Vagina (tissue), 2 donors: ENCODE data around the gene MPLKIP.

Experiments
- POLR2A ChIP-seq, 2 donors: fragments of 450-650 bp; IDR thresholded peaks; one replicate each; pipeline ENCODE4 v1.6.1; 2017; ENCODE audit warnings: antibody characterized with exemption in 2 of 2, mild to moderate bottlenecking in 2 of 2, moderate library complexity in 2 of 2
- TF ChIP-seq, protein P1 (sequence below), 3 experiments: fragments of 450-650 bp in 2 of 3; fragments of 200-600 bp in 1 of 3; sonication (generic) in 1 of 3; IDR thresholded peaks; one replicate each; pipeline ENCODE4 v1.5.1; 2017 to 2019; ENCODE audit warnings: antibody characterized with exemption in 3 of 3, mild to moderate bottlenecking in 2 of 3, moderate library complexity in 2 of 3

DNA sequence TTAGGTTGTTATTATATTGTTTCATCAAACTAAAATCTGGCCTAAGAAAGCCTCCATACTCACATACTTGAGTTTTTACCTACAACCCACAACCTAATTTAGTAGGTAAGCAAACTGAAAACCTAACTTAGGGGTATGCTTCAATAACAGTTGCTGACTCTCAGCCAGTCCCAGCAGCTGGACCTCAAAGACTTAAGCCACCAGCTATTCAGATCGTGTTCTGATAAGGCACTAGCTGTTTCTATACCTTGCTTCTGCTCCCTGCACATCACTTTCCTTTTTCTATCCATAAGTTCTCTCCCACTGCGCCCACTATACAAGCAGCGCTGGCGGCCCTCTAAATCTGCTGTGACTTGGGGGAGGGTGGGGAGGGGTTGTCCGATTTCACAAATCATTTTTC is 42.6 kb upstream of the MPLKIP start:
- TF ChIP-seq, protein P1, sequence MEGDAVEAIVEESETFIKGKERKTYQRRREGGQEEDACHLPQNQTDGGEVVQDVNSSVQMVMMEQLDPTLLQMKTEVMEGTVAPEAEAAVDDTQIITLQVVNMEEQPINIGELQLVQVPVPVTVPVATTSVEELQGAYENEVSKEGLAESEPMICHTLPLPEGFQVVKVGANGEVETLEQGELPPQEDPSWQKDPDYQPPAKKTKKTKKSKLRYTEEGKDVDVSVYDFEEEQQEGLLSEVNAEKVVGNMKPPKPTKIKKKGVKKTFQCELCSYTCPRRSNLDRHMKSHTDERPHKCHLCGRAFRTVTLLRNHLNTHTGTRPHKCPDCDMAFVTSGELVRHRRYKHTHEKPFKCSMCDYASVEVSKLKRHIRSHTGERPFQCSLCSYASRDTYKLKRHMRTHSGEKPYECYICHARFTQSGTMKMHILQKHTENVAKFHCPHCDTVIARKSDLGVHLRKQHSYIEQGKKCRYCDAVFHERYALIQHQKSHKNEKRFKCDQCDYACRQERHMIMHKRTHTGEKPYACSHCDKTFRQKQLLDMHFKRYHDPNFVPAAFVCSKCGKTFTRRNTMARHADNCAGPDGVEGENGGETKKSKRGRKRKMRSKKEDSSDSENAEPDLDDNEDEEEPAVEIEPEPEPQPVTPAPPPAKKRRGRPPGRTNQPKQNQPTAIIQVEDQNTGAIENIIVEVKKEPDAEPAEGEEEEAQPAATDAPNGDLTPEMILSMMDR (IDR thresholded peaks at IDR 0.05) = no peak
- no peak for TF ChIP-seq POLR2A (IDR thresholded peaks at IDR 0.05)
